AML-193 (cell line): ENCODE measurements around the gene IGFL1.
"Not testable (repeated sequence)": the region's sequence is repeated elsewhere in the genome, so short reads cannot be mapped to it uniquely, and the experiment has no call there.

Source experiments
- DNase-seq, 2 experiments: peaks; one replicate each; lab custom pipeline; 2025; lab: John Stamatoyannopoulos, UW

Gene IGFL1

GRCh38 chr19:46270521-46271256 lies 41.1 kb downstream of the IGFL1 start:
- no peak for DNase-seq

- DNase-seq, result no peak
These were observed 42.1 kb downstream of the IGFL1 start for GRCh38 chr19:46271481-46272197.

DNA sequence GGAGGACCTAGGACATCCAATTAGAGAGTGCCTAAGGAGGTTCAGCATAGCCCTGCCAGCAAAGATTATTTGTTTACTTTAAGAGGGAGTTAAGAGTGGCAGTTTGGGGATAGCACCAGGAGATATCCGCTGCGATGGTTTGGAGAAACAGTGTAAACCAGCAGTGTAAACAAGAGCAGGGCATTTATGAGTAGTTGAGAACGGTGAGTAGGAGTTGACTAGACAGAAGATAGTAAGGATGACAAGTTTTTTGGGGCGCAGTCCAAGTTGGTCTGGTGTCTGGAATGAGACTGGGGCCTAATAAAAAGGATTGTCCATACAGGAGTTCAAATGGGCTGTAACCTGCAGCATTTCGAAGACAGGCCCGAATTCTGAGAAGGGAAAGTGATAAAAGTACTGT lies 44.4 kb downstream of the IGFL1 start:
- DNase-seq, result not testable (repeated sequence)

DNA sequence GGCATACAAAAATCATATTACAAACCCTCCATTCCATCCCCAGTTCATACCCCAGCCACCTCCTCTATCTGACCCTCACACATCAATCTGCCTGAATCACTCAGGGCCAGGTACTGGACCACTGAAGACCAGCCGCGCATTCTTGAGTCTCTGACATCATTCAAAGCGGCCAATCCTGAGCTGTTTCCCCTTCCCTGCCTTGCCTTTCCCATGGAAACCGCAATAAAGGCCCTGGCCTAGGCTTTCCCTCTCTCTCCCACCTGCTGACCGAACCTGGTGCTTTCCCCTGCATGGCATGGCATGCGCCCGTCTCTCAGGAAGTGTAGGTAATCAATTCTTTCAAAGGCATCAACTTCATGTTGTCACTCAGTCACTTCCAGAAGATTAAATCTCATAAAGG lies 49.6 kb downstream of the IGFL1 start:
- no peak for DNase-seq
